ENCODE data around the gene SHROOM2.
A peak's percentile ranks its signal among the peaks of the same experiment; 100 is the strongest.

The SHROOM2 gene

GRCh38 chrX:9909254-9909653 lies 123.0 kb downstream of the SHROOM2 start:
- no peak overlapping the region for H2BK5ac ChIP-seq (ENCODE audit: low read depth, low read length, poor library complexity, severe bottlenecking)
- no peak overlapping the region for H3K4ac ChIP-seq (ENCODE audit: low read depth in 1 of 2, low read length in 2 of 2)
- H4K8ac ChIP-seq (ENCODE audit: low read length): no peak overlapping the region
- H2AK5ac ChIP-seq (ENCODE audit: low read length, severe bottlenecking): no peak overlapping the region
- H3K4me1 ChIP-seq (ENCODE audit: control insufficient read depth, insufficient read depth, low read depth, low read length): peaks cover 22% of the 10 kb centered on the region
- no peak overlapping the region for H2AFZ ChIP-seq (ENCODE audit: low read depth, low read length)
- H2BK12ac ChIP-seq (ENCODE audit: low read length in 2 of 2): no peak overlapping the region
- peak overlapping the region in 1 of 2 experiments; percentile 48 for H3K14ac ChIP-seq (ENCODE audit: low read length in 2 of 2)
- no peak overlapping the region for H2BK15ac ChIP-seq (ENCODE audit: low read depth, poor library complexity, severe bottlenecking)
- H3K36me3 ChIP-seq (ENCODE audit: control insufficient read depth in 1 of 2, insufficient read depth in 2 of 2, low read depth in 1 of 2, low read length in 2 of 2): peaks cover 0 to 11% of the 10 kb centered on the region in 2 experiments
- H3K9me3 ChIP-seq (ENCODE audit: control insufficient read depth, low read length): no peaks in the 10 kb centered on the region
- no peak overlapping the region for H3K18ac ChIP-seq (ENCODE audit: low read depth in 1 of 2, low read length in 2 of 2)
- peaks cover 3% of the 10 kb centered on the region for H3K79me1 ChIP-seq (replicated peaks; ENCODE audit: low read length, poor library complexity, severe bottlenecking)
- no peak overlapping the region for H3K4me3 ChIP-seq (ENCODE audit: insufficient read depth in 1 of 2, low read depth in 1 of 2, low read length in 2 of 2)
- WGBS: 97% methylated on average over 6 of the region's 6 CpGs
- H3K9ac ChIP-seq (ENCODE audit: low read length): no peak overlapping the region
- no peak for DNase-seq
- H2BK120ac ChIP-seq (ENCODE audit: low read depth, low read length): no peak overlapping the region
- no peak overlapping the region for H3K23ac ChIP-seq (ENCODE audit: low read length in 2 of 2)
- H3K27me3 ChIP-seq (ENCODE audit: control insufficient read depth in 1 of 2, insufficient read depth in 1 of 2, low read length in 2 of 2): peaks cover 0 to 11% of the 10 kb centered on the region in 2 experiments
- H3K27ac ChIP-seq (ENCODE audit: low read length, poor library complexity, severe bottlenecking): peak overlapping the region; percentile 29
- H4K91ac ChIP-seq (ENCODE audit: low read length): no peak overlapping the region
- H3K4me2 ChIP-seq (ENCODE audit: low read length, poor library complexity, severe bottlenecking): no peak overlapping the region

DNA sequence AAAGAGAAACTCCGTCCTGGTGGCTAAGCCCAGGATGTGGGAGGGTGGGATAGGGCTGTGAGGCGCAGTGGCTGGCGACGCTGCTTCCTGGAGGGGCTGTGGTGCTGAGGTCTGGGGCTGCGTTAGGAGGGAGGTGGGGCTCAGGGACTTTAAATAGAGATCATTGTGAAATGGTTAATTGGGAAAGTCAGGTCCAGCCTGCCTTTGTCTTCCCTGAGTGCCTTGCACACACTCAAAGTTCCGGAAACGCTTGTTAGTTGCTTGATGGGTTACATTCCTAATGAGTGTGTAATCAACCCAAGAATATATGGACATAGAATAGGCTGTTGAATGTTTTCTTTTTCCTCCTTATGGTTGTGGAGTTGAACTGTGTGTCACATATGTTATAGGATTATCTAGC lies 125.3 kb downstream of the SHROOM2 start:
- Histone ChIP-seq H3K4ac (ENCODE audit: low read depth in 1 of 2, low read length in 2 of 2) (no peak overlapping the region), H2BK15ac (ENCODE audit: low read depth, poor library complexity, severe bottlenecking) (no peak overlapping the region), H3K36me3 (ENCODE audit: control insufficient read depth in 1 of 2, insufficient read depth in 2 of 2, low read depth in 1 of 2, low read length in 2 of 2) (peaks cover 0 to 6% of the 10 kb centered on the region in 2 experiments), H4K8ac (ENCODE audit: low read length) (no peak overlapping the region), H3K27me3 (ENCODE audit: control insufficient read depth in 1 of 2, insufficient read depth in 1 of 2, low read length in 2 of 2) (peaks cover 0 to 17% of the 10 kb centered on the region in 2 experiments), H2BK120ac (ENCODE audit: low read depth, low read length) (no peak overlapping the region), H2BK12ac (ENCODE audit: low read length in 2 of 2) (peak overlapping the region in 1 of 2 experiments; percentile 83), H4K91ac (ENCODE audit: low read length) (no peak overlapping the region), H3K14ac (ENCODE audit: low read length in 2 of 2) (no peak overlapping the region), H3K18ac (ENCODE audit: low read depth in 1 of 2, low read length in 2 of 2) (no peak overlapping the region), H3K9ac (ENCODE audit: low read length) (no peak overlapping the region), H3K9me3 (ENCODE audit: control insufficient read depth, low read length) (no peaks in the 10 kb centered on the region), H3K27ac (ENCODE audit: low read length, poor library complexity, severe bottlenecking) (peak overlapping the region; percentile 53), H3K4me1 (ENCODE audit: control insufficient read depth, insufficient read depth, low read depth, low read length) (peaks cover 13% of the 10 kb centered on the region), H2BK5ac (ENCODE audit: low read depth, low read length, poor library complexity, severe bottlenecking) (no peak overlapping the region), H2AFZ (ENCODE audit: low read depth, low read length) (no peak overlapping the region), H3K23ac (ENCODE audit: low read length in 2 of 2) (no peak overlapping the region), H3K4me3 (ENCODE audit: insufficient read depth in 1 of 2, low read depth in 1 of 2, low read length in 2 of 2) (no peak overlapping the region), H3K79me1 (replicated peaks; ENCODE audit: low read length, poor library complexity, severe bottlenecking) (peaks cover 1% of the 10 kb centered on the region), H3K4me2 (ENCODE audit: low read length, poor library complexity, severe bottlenecking) (no peak overlapping the region), H2AK5ac (ENCODE audit: low read length, severe bottlenecking) (no peak overlapping the region)
- WGBS: 2% methylated on average over 7 of the region's 7 CpGs
- peak; percentile 83 for DNase-seq

- Histone ChIP-seq H3K4me2 (ENCODE audit: low read length, poor library complexity, severe bottlenecking) (no peak overlapping the region), H3K14ac (ENCODE audit: low read length in 2 of 2) (peak overlapping the region in 1 of 2 experiments; percentile 75), H3K4me3 (ENCODE audit: insufficient read depth in 1 of 2, low read depth in 1 of 2, low read length in 2 of 2) (no peak overlapping the region), H3K23ac (ENCODE audit: low read length in 2 of 2) (no peak overlapping the region), H3K36me3 (ENCODE audit: control insufficient read depth in 1 of 2, insufficient read depth in 2 of 2, low read depth in 1 of 2, low read length in 2 of 2) (no peaks in the 10 kb centered on the region), H3K9me3 (ENCODE audit: control insufficient read depth, low read length) (no peaks in the 10 kb centered on the region), H2BK12ac (ENCODE audit: low read length in 2 of 2) (peak overlapping the region in 1 of 2 experiments; percentile 10), H2BK5ac (ENCODE audit: low read depth, low read length, poor library complexity, severe bottlenecking) (no peak overlapping the region), H2AFZ (ENCODE audit: low read depth, low read length) (no peak overlapping the region), H2BK15ac (ENCODE audit: low read depth, poor library complexity, severe bottlenecking) (no peak overlapping the region), H2BK120ac (ENCODE audit: low read depth, low read length) (no peak overlapping the region), H2AK5ac (ENCODE audit: low read length, severe bottlenecking) (no peak overlapping the region), H3K9ac (ENCODE audit: low read length) (no peak overlapping the region), H3K27ac (ENCODE audit: low read length, poor library complexity, severe bottlenecking) (peak overlapping the region; percentile 53), H3K18ac (ENCODE audit: low read depth in 1 of 2, low read length in 2 of 2) (peak overlapping the region; percentile 58 to 78), H4K91ac (ENCODE audit: low read length) (peak overlapping the region; percentile 73), H3K27me3 (ENCODE audit: control insufficient read depth in 1 of 2, insufficient read depth in 1 of 2, low read length in 2 of 2) (peaks cover 0 to 22% of the 10 kb centered on the region in 2 experiments), H3K4me1 (ENCODE audit: control insufficient read depth, insufficient read depth, low read depth, low read length) (peaks cover 7% of the 10 kb centered on the region), H4K8ac (ENCODE audit: low read length) (peak overlapping the region; percentile 12), H3K4ac (ENCODE audit: low read depth in 1 of 2, low read length in 2 of 2) (peak overlapping the region in 1 of 2 experiments; percentile 69), H3K79me1 (replicated peaks; ENCODE audit: low read length, poor library complexity, severe bottlenecking) (peaks cover 1% of the 10 kb centered on the region)
- no peak for DNase-seq
- 68% methylated on average over 30 of the region's 31 CpGs for WGBS
These were observed 126.3 kb downstream of the SHROOM2 start for GRCh38 chrX:9912351-9913145.

DNA sequence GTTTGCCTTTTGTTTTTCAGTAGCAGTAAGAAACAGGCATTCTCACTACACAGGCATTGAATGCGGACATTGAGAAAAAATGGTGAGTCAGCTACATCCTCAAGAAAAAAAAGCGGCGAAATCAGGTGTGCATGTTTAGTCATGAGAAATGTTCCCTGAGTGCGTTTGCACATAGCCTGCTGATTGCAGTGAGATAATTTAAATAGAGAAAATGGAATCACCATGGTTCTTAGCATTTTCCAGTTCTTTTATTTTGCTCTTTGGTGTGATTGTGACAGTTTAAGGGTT lies 126.9 kb downstream of the SHROOM2 start:
- Histone ChIP-seq H3K18ac (ENCODE audit: low read depth in 1 of 2, low read length in 2 of 2) (no peak overlapping the region), H3K4me2 (ENCODE audit: low read length, poor library complexity, severe bottlenecking) (no peak overlapping the region), H3K4me3 (ENCODE audit: insufficient read depth in 1 of 2, low read depth in 1 of 2, low read length in 2 of 2) (no peak overlapping the region), H3K4ac (ENCODE audit: low read depth in 1 of 2, low read length in 2 of 2) (no peak overlapping the region), H3K27ac (ENCODE audit: low read length, poor library complexity, severe bottlenecking) (no peak overlapping the region), H2AK5ac (ENCODE audit: low read length, severe bottlenecking) (no peak overlapping the region), H2BK15ac (ENCODE audit: low read depth, poor library complexity, severe bottlenecking) (no peak overlapping the region), H3K23ac (ENCODE audit: low read length in 2 of 2) (no peak overlapping the region), H4K8ac (ENCODE audit: low read length) (no peak overlapping the region), H3K27me3 (ENCODE audit: control insufficient read depth in 1 of 2, insufficient read depth in 1 of 2, low read length in 2 of 2) (peaks cover 0 to 23% of the 10 kb centered on the region in 2 experiments), H3K14ac (ENCODE audit: low read length in 2 of 2) (no peak overlapping the region), H2AFZ (ENCODE audit: low read depth, low read length) (no peak overlapping the region), H3K9me3 (ENCODE audit: control insufficient read depth, low read length) (no peaks in the 10 kb centered on the region), H4K91ac (ENCODE audit: low read length) (no peak overlapping the region), H3K4me1 (ENCODE audit: control insufficient read depth, insufficient read depth, low read depth, low read length) (peaks cover 7% of the 10 kb centered on the region), H3K9ac (ENCODE audit: low read length) (no peak overlapping the region), H2BK5ac (ENCODE audit: low read depth, low read length, poor library complexity, severe bottlenecking) (no peak overlapping the region), H3K79me1 (replicated peaks; ENCODE audit: low read length, poor library complexity, severe bottlenecking) (peaks cover 1% of the 10 kb centered on the region), H2BK120ac (ENCODE audit: low read depth, low read length) (no peak overlapping the region), H2BK12ac (ENCODE audit: low read length in 2 of 2) (no peak overlapping the region), H3K36me3 (ENCODE audit: control insufficient read depth in 1 of 2, insufficient read depth in 2 of 2, low read depth in 1 of 2, low read length in 2 of 2) (no peaks in the 10 kb centered on the region)
- WGBS: 39% methylated on average over 4 of the region's 4 CpGs
- peak; percentile 41 for DNase-seq

All from mesenchymal stem cell (in vitro differentiated cells and primary cell).